GM23338 (cell line): ENCODE data around the gene CRTC3. TPM values are rescaled to one million over a fixed set of nuclear protein-coding genes. Genes with fewer than 3 reads are reported as not detected.

Source experiments
- ATAC-seq: fragments of 200-7000 bp; cut with Tn5 transposase; 3 replicates; pipeline ENCODE4 v1.9.1; 2020
- DNase-seq: peaks from one replicate; pipeline ENCODE4 v3.0.0-alpha.2; 2015; ENCODE audit warnings: low spot score
- H2AFZ ChIP-seq: fragments of 200-600 bp; sonication (generic); 2 replicates; pipeline ENCODE4 v1.8.0; 2016; ENCODE audit warnings: antibody characterized with exemption, mild to moderate bottlenecking, moderate library complexity
- H3F3A ChIP-seq: fragments of 200-600 bp; sonication (generic); replicated peaks from 2 replicates; pipeline ENCODE4 v1.8.0; 2017; ENCODE audit warnings: antibody characterized with exemption, mixed run types, low read depth
- H3K27ac ChIP-seq: fragments of 200-600 bp; sonication (generic); 2 replicates; pipeline ENCODE4 v1.6.1; 2016; ENCODE audit warnings: low read depth
- H3K27me3 ChIP-seq: fragments of 200-600 bp; sonication (generic); 2 replicates; pipeline ENCODE4 v1.8.0; 2016; ENCODE audit warnings: mild to moderate bottlenecking, mixed run types, moderate library complexity; ENCODE audit not compliant: insufficient read depth
- H3K36me3 ChIP-seq: fragments of 200-600 bp; sonication (generic); 2 replicates; pipeline ENCODE4 v1.8.0; 2016; ENCODE audit warnings: mild to moderate bottlenecking; ENCODE audit not compliant: insufficient read depth
- H3K4me1 ChIP-seq: fragments of 200-600 bp; sonication (generic); 2 replicates; pipeline ENCODE4 v1.8.0; 2016; ENCODE audit warnings: mild to moderate bottlenecking, moderate library complexity; ENCODE audit not compliant: insufficient read depth
- H3K4me2 ChIP-seq: fragments of 200-600 bp; sonication (generic); 2 replicates; pipeline ENCODE4 v1.7.1; 2017; ENCODE audit warnings: mixed run types
- H3K4me3 ChIP-seq: fragments of 200-600 bp; sonication (generic); 2 replicates; pipeline ENCODE4 v1.6.1; 2016; ENCODE audit warnings: mixed run types
- H3K79me2 ChIP-seq: fragments of 200-600 bp; sonication (generic); replicated peaks from 2 replicates; pipeline ENCODE4 v1.8.0; 2017; ENCODE audit warnings: mild to moderate bottlenecking; ENCODE audit not compliant: insufficient read depth
- H3K9me2 ChIP-seq: fragments of 200-600 bp; sonication (generic); 2 replicates; pipeline ENCODE4 v1.8.0; 2017; ENCODE audit not compliant: insufficient read depth
- H4K20me1 ChIP-seq: fragments of 200-600 bp; sonication (generic); replicated peaks from 2 replicates; pipeline ENCODE4 v1.8.0; 2017; ENCODE audit warnings: mild to moderate bottlenecking; ENCODE audit not compliant: insufficient read depth
- H3K27ac Mint-ChIP-seq: 2 replicates; pipeline ENCODE4 v1.8.0; 2020; ENCODE audit warnings: inconsistent platforms, mild to moderate bottlenecking, moderate library complexity, mixed read lengths
- H3K27me3 Mint-ChIP-seq: 3 replicates; pipeline ENCODE4 v1.8.0; 2022; ENCODE audit warnings: low read depth, mild to moderate bottlenecking, moderate library complexity, mixed read lengths, inconsistent platforms; ENCODE audit not compliant: insufficient read depth, poor library complexity
- H3K36me3 Mint-ChIP-seq: 3 replicates; pipeline ENCODE4 v1.8.0; 2021; ENCODE audit warnings: low read depth, mild to moderate bottlenecking, inconsistent platforms, moderate library complexity, mixed read lengths
- H3K4me1 Mint-ChIP-seq: 3 replicates; pipeline ENCODE4 v1.8.0; 2020; ENCODE audit warnings: mild to moderate bottlenecking, inconsistent platforms, mixed read lengths
- H3K4me3 Mint-ChIP-seq: 3 replicates; pipeline ENCODE4 v1.8.0; 2021; ENCODE audit warnings: moderate library complexity, mild to moderate bottlenecking, inconsistent platforms, mixed read lengths
- H3K9me3 Mint-ChIP-seq: 3 replicates; pipeline ENCODE4 v1.8.0; 2020; ENCODE audit warnings: moderate library complexity, mild to moderate bottlenecking, inconsistent platforms, mixed read lengths
- CREB1 ChIP-seq: fragments of 250-450 bp; sonication (Bioruptor Pico); IDR thresholded peaks from 2 replicates; pipeline ENCODE4 v1.5.0; 2020; ENCODE audit warnings: low read depth, mild to moderate bottlenecking, moderate library complexity
- EZH2 ChIP-seq: fragments of 200-600 bp; sonication (generic); IDR thresholded peaks from one replicate; pipeline ENCODE4 v1.8.0; 2017; ENCODE audit warnings: antibody characterized with exemption, mild to moderate bottlenecking, low read depth; ENCODE audit not compliant: unreplicated experiment
- EZH2phosphoT487 ChIP-seq: fragments of 200-600 bp; sonication (generic); IDR thresholded peaks from one replicate; pipeline ENCODE4 v1.8.1; 2018; ENCODE audit warnings: antibody characterized with exemption; ENCODE audit not compliant: unreplicated experiment
- NANOG ChIP-seq: IDR thresholded peaks from 2 replicates; pipeline ENCODE4 v1.6.1; 2016; ENCODE audit warnings: antibody characterized with exemption, borderline replicate concordance
- STAT1 ChIP-seq: IDR thresholded peaks from one replicate; pipeline ENCODE4 v1.6.1; 2016; ENCODE audit warnings: antibody characterized with exemption; ENCODE audit not compliant: unreplicated experiment
- polyA plus RNA-seq: library from polyadenylated mRNA; unstranded; fragments of >200 nt; fragmentation: Nextera tagmentation; extraction: Ambion mirVana; gene quantifications from 2 replicates; pipeline ENCODE4 v1.2.1, GENCODE V29; 2016
- total RNA-seq: library from RNA; depleted of rRNA; stranded (reverse); fragments of >200 nt; shearing (Covaris generic); gene quantifications from 2 replicates; pipeline ENCODE4 v1.2.3, GENCODE V29; 2014; rRNA removed
- TF ChIP-seq, protein P1 (sequence below), 2 experiments: fragments of 200-600 bp in 1 of 2; sonication (generic) in 1 of 2; conservative IDR thresholded peaks; 2 replicates each; pipeline versions ENCODE4 v1.5.1 to v1.6.1; 2016 to 2017; ENCODE audit warnings: antibody characterized with exemption in 2 of 2, low read depth in 2 of 2, mild to moderate bottlenecking in 2 of 2, moderate library complexity in 1 of 2

CRTC3 gene
- total and polyA plus RNA-seq, 2 experiments from 2014 or later, result 2.8 to 3.8 TPM

GRCh38 chr15:90690585-90690984 lies 160.9 kb downstream of the CRTC3 start (continued):
- TF ChIP-seq EZH2, result no peak
- no peak for TF ChIP-seq CREB1 (CRISPR knock-in tag)
- no peak for TF ChIP-seq STAT1
- no peak for TF ChIP-seq NANOG

GRCh38 chr15:90691369-90691768 lies 161.6 kb downstream of the CRTC3 start:
- Histone ChIP-seq H3K27me3 (no peaks in the 10 kb centered on the region), H4K20me1 (no peaks in the 10 kb centered on the region), H3K4me1 (no peaks in the 10 kb centered on the region), H3K27ac (no peak overlapping the region), H3F3A (no peaks in the 10 kb centered on the region), H3K4me2 (no peak overlapping the region), H3K9me2 (no peaks in the 10 kb centered on the region; the same call in 1 of the 2 replicates), H2AFZ (0 out of 2 replicates have a peak overlapping the region, but pooled peaks have one; percentile 20), H3K36me3 (no peaks in the 10 kb centered on the region; the same call in 1 of the 2 replicates), H3K4me3 (no peak overlapping the region), H3K79me2 (no peaks in the 10 kb centered on the region)
- TF ChIP-seq, protein P1, sequence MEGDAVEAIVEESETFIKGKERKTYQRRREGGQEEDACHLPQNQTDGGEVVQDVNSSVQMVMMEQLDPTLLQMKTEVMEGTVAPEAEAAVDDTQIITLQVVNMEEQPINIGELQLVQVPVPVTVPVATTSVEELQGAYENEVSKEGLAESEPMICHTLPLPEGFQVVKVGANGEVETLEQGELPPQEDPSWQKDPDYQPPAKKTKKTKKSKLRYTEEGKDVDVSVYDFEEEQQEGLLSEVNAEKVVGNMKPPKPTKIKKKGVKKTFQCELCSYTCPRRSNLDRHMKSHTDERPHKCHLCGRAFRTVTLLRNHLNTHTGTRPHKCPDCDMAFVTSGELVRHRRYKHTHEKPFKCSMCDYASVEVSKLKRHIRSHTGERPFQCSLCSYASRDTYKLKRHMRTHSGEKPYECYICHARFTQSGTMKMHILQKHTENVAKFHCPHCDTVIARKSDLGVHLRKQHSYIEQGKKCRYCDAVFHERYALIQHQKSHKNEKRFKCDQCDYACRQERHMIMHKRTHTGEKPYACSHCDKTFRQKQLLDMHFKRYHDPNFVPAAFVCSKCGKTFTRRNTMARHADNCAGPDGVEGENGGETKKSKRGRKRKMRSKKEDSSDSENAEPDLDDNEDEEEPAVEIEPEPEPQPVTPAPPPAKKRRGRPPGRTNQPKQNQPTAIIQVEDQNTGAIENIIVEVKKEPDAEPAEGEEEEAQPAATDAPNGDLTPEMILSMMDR (conservative IDR thresholded peaks at IDR 0.05; ENCODE audit: low read depth in 2 of 2), result peak in 1 of 2 experiments; percentile 23; a peak in 1 of 4 replicates
- TF ChIP-seq STAT1, result no peak
- Mint-ChIP-seq H3K36me3 (peaks cover 2% of the 10 kb centered on the region; the same call in 1 of the 3 replicates), H3K27me3 (peaks cover 9% of the 10 kb centered on the region), H3K4me1 (0 out of 3 replicates have a peak, but pooled peaks cover 2% of the 10 kb centered on the region), H3K27ac (no peak overlapping the region), H3K9me3 (peaks cover 3% of the 10 kb centered on the region; the same call in 1 of the 3 replicates), H3K4me3 (no peak overlapping the region)
- no peak for ATAC-seq
- DNase-seq, result peak; percentile 25

DNA sequence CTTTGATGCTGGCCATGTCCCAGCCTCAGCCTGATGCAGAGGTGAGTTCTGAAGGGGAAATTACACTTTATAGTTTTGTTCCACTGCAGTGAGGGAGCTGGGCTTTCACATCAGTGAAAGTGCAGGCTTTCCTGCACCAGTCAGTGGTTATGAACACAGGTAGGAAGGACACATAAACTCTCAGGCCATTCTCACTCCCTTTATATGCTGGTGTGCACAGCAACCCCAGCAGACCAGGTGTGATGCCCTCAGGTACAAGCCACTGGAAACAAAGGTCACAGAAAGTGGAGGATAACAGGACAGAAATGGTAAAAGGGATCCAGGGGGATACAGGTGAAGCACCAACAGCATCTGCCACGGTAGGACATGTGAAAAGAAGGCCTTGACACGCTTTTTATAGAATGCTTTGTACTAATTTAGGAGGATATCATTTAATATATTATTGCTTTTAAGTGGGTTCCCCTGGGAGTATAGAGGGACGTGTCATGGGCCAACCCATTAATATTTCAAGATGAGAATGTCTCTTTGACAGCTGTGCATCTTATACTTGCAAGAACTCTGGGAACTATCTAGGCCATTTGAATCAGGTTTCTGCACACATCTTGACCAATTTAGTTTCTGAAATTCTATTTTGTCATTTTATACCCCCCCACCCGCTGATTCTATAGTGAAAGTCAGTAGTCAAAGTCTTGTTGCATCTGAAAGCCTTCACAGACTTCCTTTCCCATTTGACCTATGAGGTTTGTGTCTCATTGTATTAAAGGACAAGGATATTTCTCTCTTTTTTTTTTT lies 162.5 kb downstream of the CRTC3 start:
- Histone ChIP-seq H3K36me3 (no peaks in the 10 kb centered on the region; the same call in 1 of the 2 replicates), H3K27me3 (no peaks in the 10 kb centered on the region), H3K27ac (no peak overlapping the region), H2AFZ (0 out of 2 replicates have a peak overlapping the region, but pooled peaks have one; percentile 20), H3F3A (no peaks in the 10 kb centered on the region), H3K9me2 (no peaks in the 10 kb centered on the region; the same call in 1 of the 2 replicates), H4K20me1 (no peaks in the 10 kb centered on the region), H3K4me2 (no peak overlapping the region), H3K79me2 (no peaks in the 10 kb centered on the region), H3K4me3 (no peak overlapping the region), H3K4me1 (no peaks in the 10 kb centered on the region)
- ATAC-seq, result no peak
- DNase-seq, result no peak
- peaks cover 2% of the 10 kb centered on the region; the same call in 1 of the 3 replicates for H3K36me3 Mint-ChIP-seq
- peaks cover 3% of the 10 kb centered on the region; the same call in 1 of the 3 replicates for H3K9me3 Mint-ChIP-seq
- H3K27me3 Mint-ChIP-seq, result peaks cover 10% of the 10 kb centered on the region
- no peak overlapping the region for H3K4me3 Mint-ChIP-seq
- TF ChIP-seq EZH2phosphoT487 (no peak), EZH2 (no peak)
- 0 out of 3 replicates have a peak, but pooled peaks cover 2% of the 10 kb centered on the region for H3K4me1 Mint-ChIP-seq
- no peak overlapping the region for H3K27ac Mint-ChIP-seq

Other genes starting within 250 kb of the CRTC3 start
- gene ZNF774, start 177.6 kb upstream of the CRTC3 start, total RNA-seq, result 1.5 and 1.8 TPM in 2 replicates
- gene ZNF774, start 177.6 kb upstream of the CRTC3 start, polyA plus RNA-seq, result 0.45 and 0.54 TPM in 2 replicates
- 136 and 159 TPM in 2 replicates for gene IQGAP1, start 141.7 kb upstream of the CRTC3 start, total RNA-seq
- gene IQGAP1, start 141.7 kb upstream of the CRTC3 start, polyA plus RNA-seq, result 92.7 and 92.9 TPM in 2 replicates
- gene BLM, start 187.4 kb downstream of the CRTC3 start, total RNA-seq, result 43.1 and 46.0 TPM in 2 replicates
- 43.3 and 43.9 TPM in 2 replicates for gene BLM, start 187.4 kb downstream of the CRTC3 start, polyA plus RNA-seq